Stomach (tissue), 4 donors: Measurements from ENCODE around the gene GLRA1.

Experiments
- POLR2A ChIP-seq, 4 donors: fragments of 450-650 bp; IDR thresholded peaks; one replicate each; pipeline ENCODE4 v1.6.1; 2016; ENCODE audit warnings: antibody characterized with exemption in 4 of 4, control low read depth in 2 of 4, mild to moderate bottlenecking in 1 of 4, moderate library complexity in 1 of 4
- TF ChIP-seq, protein P1 (sequence below), 7 experiments: fragments of 450-650 bp in 4 of 7; fragments of 200-600 bp in 3 of 7; sonication (generic) in 3 of 7; IDR thresholded peaks; one replicate each; pipeline ENCODE4 v1.5.1; 2016 to 2019; ENCODE audit warnings: antibody characterized with exemption in 7 of 7, control low read depth in 2 of 7, mild to moderate bottlenecking in 1 of 7

DNA sequence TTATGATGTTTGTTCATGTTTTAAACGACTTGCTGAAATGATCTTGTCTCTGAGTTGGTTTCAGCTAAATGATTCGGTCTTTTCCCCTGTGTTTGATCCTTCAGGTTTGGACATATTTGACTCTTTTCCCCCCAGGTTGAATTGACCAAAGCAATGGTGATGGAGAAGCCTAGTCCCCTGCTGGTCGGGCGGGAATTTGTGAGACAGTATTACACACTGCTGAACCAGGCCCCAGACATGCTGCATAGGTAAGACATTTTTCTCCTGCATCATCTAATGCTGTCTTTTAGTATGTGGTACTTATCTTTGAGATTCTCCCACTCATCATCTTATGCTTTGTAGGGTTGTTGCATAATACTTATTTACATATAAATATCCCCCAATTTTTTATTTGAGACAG, 138.2 kb downstream of the GLRA1 start:
- TF ChIP-seq, protein P1, sequence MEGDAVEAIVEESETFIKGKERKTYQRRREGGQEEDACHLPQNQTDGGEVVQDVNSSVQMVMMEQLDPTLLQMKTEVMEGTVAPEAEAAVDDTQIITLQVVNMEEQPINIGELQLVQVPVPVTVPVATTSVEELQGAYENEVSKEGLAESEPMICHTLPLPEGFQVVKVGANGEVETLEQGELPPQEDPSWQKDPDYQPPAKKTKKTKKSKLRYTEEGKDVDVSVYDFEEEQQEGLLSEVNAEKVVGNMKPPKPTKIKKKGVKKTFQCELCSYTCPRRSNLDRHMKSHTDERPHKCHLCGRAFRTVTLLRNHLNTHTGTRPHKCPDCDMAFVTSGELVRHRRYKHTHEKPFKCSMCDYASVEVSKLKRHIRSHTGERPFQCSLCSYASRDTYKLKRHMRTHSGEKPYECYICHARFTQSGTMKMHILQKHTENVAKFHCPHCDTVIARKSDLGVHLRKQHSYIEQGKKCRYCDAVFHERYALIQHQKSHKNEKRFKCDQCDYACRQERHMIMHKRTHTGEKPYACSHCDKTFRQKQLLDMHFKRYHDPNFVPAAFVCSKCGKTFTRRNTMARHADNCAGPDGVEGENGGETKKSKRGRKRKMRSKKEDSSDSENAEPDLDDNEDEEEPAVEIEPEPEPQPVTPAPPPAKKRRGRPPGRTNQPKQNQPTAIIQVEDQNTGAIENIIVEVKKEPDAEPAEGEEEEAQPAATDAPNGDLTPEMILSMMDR (IDR thresholded peaks at IDR 0.05) = no peak
- TF ChIP-seq POLR2A (IDR thresholded peaks at IDR 0.05) = no peak
